ENCODE measurements around the gene RADX. TPM values are rescaled to one million over a fixed set of nuclear protein-coding genes. Genes with fewer than 3 reads are reported as not detected.

RADX gene
- total and polyA plus RNA-seq, 2 experiments from 2014 or later, result 1.9 to 6.7 TPM

- Histone ChIP-seq H2AFZ (no peak overlapping the region), H4K20me1 (replicated peaks; ENCODE audit: insufficient read depth) (no peaks in the 10 kb centered on the region), H3K36me3 (ENCODE audit: insufficient read depth) (no peaks in the 10 kb centered on the region), H3K4me1 (ENCODE audit: insufficient read depth) (no peaks in the 10 kb centered on the region), H3F3A (replicated peaks; ENCODE audit: low read depth) (no peaks in the 10 kb centered on the region), H3K79me2 (replicated peaks; ENCODE audit: insufficient read depth) (no peaks in the 10 kb centered on the region), H3K4me2 (no peak overlapping the region), H3K27me3 (ENCODE audit: insufficient read depth) (no peaks in the 10 kb centered on the region), H3K9me2 (ENCODE audit: insufficient read depth) (no peaks in the 10 kb centered on the region), H3K27ac (ENCODE audit: low read depth) (no peak overlapping the region), H3K4me3 (no peak overlapping the region)
- DNase-seq (ENCODE audit: low spot score) (no peak), ATAC-seq (no peak)
- H3K36me3 Mint-ChIP-seq (ENCODE audit: low read depth), result no peaks in the 10 kb centered on the region
- H3K27me3 Mint-ChIP-seq (ENCODE audit: insufficient read depth, low read depth, poor library complexity), result no peaks in the 10 kb centered on the region
- H3K4me3 Mint-ChIP-seq, result no peak overlapping the region
- H3K27ac Mint-ChIP-seq, result no peak overlapping the region
- no peaks in the 10 kb centered on the region for H3K4me1 Mint-ChIP-seq
- TF ChIP-seq CTCF (conservative IDR thresholded peaks at IDR 0.05; ENCODE audit: low read depth in 2 of 2) (no peak), STAT1 (IDR thresholded peaks at IDR 0.05; ENCODE audit: unreplicated experiment) (no peak), EZH2 (IDR thresholded peaks at IDR 0.05; ENCODE audit: low read depth, unreplicated experiment) (no peak), NANOG (IDR thresholded peaks at IDR 0.05; ENCODE audit: borderline replicate concordance) (no peak), ZNF462 (CRISPR knock-in tag; IDR thresholded peaks at IDR 0.05) (no peak), POLR2AphosphoS5 (IDR thresholded peaks at IDR 0.05; ENCODE audit: low read depth) (no peak), REST (IDR thresholded peaks at IDR 0.05; ENCODE audit: unreplicated experiment) (no peak), JUNB (IDR thresholded peaks at IDR 0.05; ENCODE audit: unreplicated experiment) (no peak), ZNF114 (CRISPR knock-in tag; IDR thresholded peaks at IDR 0.05) (no peak), CREB1 (CRISPR knock-in tag; IDR thresholded peaks at IDR 0.05; ENCODE audit: low read depth) (no peak), EZH2phosphoT487 (IDR thresholded peaks at IDR 0.05; ENCODE audit: unreplicated experiment) (no peak), ZNF331 (CRISPR knock-in tag; IDR thresholded peaks at IDR 0.05; ENCODE audit: low read depth) (no peak), ETS1 (IDR thresholded peaks at IDR 0.05) (no peak)
- H3K9me3 Mint-ChIP-seq, result no peaks in the 10 kb centered on the region
Observed at GRCh38 chrX:106626789-106627188, 15.0 kb downstream of the RADX start.

Measured in GM23338 (cell line).